Nephron (organoid): ENCODE data around the gene SHISAL1.

Experiments
- H3K27ac Mint-ChIP-seq, 3 experiments: 2 replicates each; pipeline ENCODE4 v1.8.0; 2020; ENCODE audit warnings: mixed read lengths in 3 of 3, mild to moderate bottlenecking in 2 of 3, moderate library complexity in 1 of 3
- H3K27me3 Mint-ChIP-seq: 2 replicates; pipeline ENCODE4 v1.8.0; 2021; ENCODE audit warnings: low read depth, mild to moderate bottlenecking, moderate library complexity, mixed read lengths
- H3K36me3 Mint-ChIP-seq: 2 replicates; pipeline ENCODE4 v1.8.0; 2020; ENCODE audit warnings: low read depth, mixed read lengths
- H3K4me1 Mint-ChIP-seq: 2 replicates; pipeline ENCODE4 v1.8.0; 2020; ENCODE audit warnings: mixed read lengths
- H3K4me3 Mint-ChIP-seq, 3 experiments: 2 replicates each; pipeline ENCODE4 v1.8.0; 2020; ENCODE audit warnings: mild to moderate bottlenecking in 3 of 3, mixed read lengths in 3 of 3, moderate library complexity in 2 of 3
- H3K9me3 Mint-ChIP-seq: 2 replicates; pipeline ENCODE4 v1.8.0; 2020; ENCODE audit warnings: mixed read lengths
- CTCF ChIP-seq, 3 experiments: fragments of 200-600 bp; sonication (generic); IDR thresholded peaks; one replicate each; pipeline ENCODE4 v1.5.0; 2021; ENCODE audit warnings: antibody characterized with exemption in 3 of 3; ENCODE audit not compliant: unreplicated experiment in 3 of 3

The SHISAL1 gene

GRCh38 chr22:44317886-44318637 lies 5.3 kb upstream of the SHISAL1 start:
- Mint-ChIP-seq H3K27ac (no peak overlapping the region), H3K9me3 (no peaks in the 10 kb centered on the region), H3K4me1 (peaks cover 17% of the 10 kb centered on the region), H3K36me3 (no peaks in the 10 kb centered on the region), H3K4me3 (no peak overlapping the region), H3K27me3 (peaks cover 25% of the 10 kb centered on the region)
- no peak for TF ChIP-seq CTCF (IDR thresholded peaks at IDR 0.05; ENCODE audit: unreplicated experiment in 3 of 3)

GRCh38 chr22:44317123-44317444 lies 4.3 kb upstream of the SHISAL1 start:
- Mint-ChIP-seq H3K36me3 (no peaks in the 10 kb centered on the region), H3K9me3 (no peaks in the 10 kb centered on the region), H3K4me1 (peaks cover 17% of the 10 kb centered on the region), H3K27ac (no peak overlapping the region), H3K27me3 (peaks cover 19% of the 10 kb centered on the region), H3K4me3 (no peak overlapping the region)
- no peak for TF ChIP-seq CTCF (IDR thresholded peaks at IDR 0.05; ENCODE audit: unreplicated experiment in 3 of 3)

GRCh38 chr22:44316393-44317122 lies 3.8 kb upstream of the SHISAL1 start:
- no peaks in the 10 kb centered on the region for H3K36me3 Mint-ChIP-seq
- TF ChIP-seq CTCF (IDR thresholded peaks at IDR 0.05; ENCODE audit: unreplicated experiment in 3 of 3), result no peak
- H3K9me3 Mint-ChIP-seq, result no peaks in the 10 kb centered on the region
- H3K4me1 Mint-ChIP-seq, result peaks cover 17% of the 10 kb centered on the region
- H3K27me3 Mint-ChIP-seq, result peaks cover 19% of the 10 kb centered on the region
- H3K4me3 Mint-ChIP-seq, result no peak overlapping the region
- H3K27ac Mint-ChIP-seq, result no peak overlapping the region

DNA sequence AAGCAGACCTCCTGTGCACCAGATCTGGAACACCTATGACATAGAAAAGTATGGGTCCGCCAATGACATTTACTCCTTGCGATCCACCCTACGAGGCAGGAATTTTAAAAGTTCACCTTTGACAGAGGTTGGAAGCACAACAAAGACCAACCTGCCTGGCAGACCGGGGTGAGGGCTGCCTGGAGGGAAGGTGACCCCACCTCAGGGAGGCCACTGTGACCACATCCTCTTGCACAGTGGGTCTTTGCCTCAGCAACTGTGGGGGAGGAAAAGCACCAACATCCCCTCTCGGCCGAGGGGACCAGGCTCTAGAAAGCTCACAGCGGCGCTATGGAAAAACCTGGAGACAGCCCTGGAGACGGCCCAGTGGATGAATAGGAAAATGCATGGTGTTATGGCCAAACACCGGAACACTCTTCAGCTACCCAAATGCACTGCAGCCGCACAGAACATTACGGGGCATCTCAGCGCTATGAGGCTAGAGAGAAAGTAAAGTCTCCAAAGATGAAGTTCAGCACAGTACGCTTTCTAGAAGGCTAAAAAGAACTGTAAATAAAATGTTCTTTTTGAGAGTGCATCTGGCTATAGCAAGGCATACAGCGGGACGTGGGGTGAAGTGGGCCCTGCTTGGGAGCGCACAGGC lies 1.8 kb upstream of the SHISAL1 start:
- peaks cover 9% of the 10 kb centered on the region for H3K27me3 Mint-ChIP-seq
- peak in 1 of 3 experiments; percentile 10 for TF ChIP-seq CTCF (IDR thresholded peaks at IDR 0.05; ENCODE audit: unreplicated experiment in 3 of 3)
- peaks cover 13% of the 10 kb centered on the region for H3K4me1 Mint-ChIP-seq
- no peak overlapping the region for H3K4me3 Mint-ChIP-seq
- no peaks in the 10 kb centered on the region for H3K9me3 Mint-ChIP-seq
- H3K27ac Mint-ChIP-seq, result no peak overlapping the region
- no peaks in the 10 kb centered on the region for H3K36me3 Mint-ChIP-seq

- peaks cover 4% of the 10 kb centered on the region for H3K27me3 Mint-ChIP-seq
- no peak overlapping the region for H3K4me3 Mint-ChIP-seq
- no peak for TF ChIP-seq CTCF (IDR thresholded peaks at IDR 0.05; ENCODE audit: unreplicated experiment in 3 of 3)
- H3K4me1 Mint-ChIP-seq, result peaks cover 16% of the 10 kb centered on the region
- no peaks in the 10 kb centered on the region for H3K9me3 Mint-ChIP-seq
- no peak overlapping the region for H3K27ac Mint-ChIP-seq
- no peaks in the 10 kb centered on the region for H3K36me3 Mint-ChIP-seq
Observed at GRCh38 chr22:44313385-44314006, 745 bp upstream of the SHISAL1 start.
